ENCODE results near the gene TRIM40.

DNA sequence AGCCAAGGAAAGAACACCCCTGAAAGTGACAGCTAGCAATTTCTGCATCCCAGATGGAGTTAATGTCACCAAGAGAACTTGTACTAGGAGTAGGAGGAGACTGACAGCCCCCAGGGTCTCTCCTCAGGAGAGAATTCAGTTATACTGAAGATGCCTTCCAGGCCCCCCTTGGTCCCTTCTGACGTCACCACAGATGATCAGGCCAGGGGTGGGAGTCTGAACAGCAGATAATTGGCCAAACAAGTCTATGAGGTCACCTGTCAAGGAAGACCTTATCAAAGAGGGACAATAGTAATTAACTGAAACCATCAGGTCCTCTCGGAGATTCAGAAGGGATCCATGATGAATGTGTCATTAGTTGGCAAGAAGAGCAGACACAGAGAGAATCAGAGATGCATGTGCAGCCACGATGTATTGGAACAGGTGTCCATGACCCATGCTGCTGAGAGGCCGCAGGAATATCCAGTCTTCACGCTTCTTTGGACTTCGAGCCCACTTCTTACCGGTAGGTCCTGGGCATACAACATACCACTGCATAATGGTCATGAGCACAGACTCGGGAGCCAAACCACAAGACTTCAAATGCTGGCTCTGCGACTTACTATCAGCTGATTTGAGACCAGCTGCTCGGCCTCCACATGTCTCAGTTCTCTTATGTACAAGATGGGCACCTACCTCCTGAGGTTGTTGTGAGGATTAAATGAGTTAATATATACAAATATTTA lies 14.9 kb downstream of the TRIM40 start:
- TF ChIP-seq CTCF (IDR thresholded peaks at IDR 0.05): no peak
- no peak for TF ChIP-seq EP300 (IDR thresholded peaks at IDR 0.05; ENCODE audit: low read depth)
